ENCODE measurements around the gene SLC27A5. TPM values are rescaled to one million over a fixed set of nuclear protein-coding genes. Genes with fewer than 3 reads are reported as not detected.

SLC27A5 gene
- total and polyA plus RNA-seq, 9 of the 15 experiments (the other 6 are each of a cell fraction or from before 2014, with no cell fraction given), result 42.2 to 318 (median 64.7) TPM

DNA sequence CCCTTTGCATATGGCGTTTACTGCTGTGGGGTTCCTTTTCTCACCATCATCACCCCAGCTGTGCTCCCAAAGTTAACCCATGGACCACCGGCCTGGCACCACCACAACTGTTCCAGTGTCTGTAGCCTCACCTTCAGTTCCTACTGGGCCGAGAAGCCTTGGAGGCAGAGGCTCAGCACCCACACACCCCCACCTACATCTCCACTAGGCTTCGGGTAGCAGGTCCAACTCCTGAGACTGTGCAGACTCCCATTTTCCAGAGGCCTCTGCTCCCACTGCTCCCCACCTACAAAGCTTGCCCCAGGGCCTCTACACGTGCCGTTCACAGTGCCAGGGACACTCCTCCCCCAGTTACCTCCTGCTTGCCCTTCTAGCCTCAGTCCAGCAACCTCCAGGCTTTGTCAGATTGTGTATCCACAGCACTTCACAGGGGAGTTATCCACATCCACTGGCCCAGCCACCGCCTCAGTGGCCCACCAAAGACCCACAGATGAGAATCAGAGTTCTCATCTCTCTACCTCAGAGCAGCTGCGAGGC lies 14.1 kb downstream of the SLC27A5 start:
- FAIRE-seq, result no peak
- no TSS peak for BruUV-seq (replicated peaks)
- no peaks in the 10 kb centered on the region for H3K9me1 ChIP-seq (ENCODE audit: control insufficient read depth, insufficient read depth, low read length)
- intact Hi-C loops (cut with micrococcal nuclease), result no loop called here
- H2AFZ ChIP-seq (ENCODE audit: low read depth, low read length), result no peak overlapping the region
- ChIA-PET CTCF (ENCODE audit: low intra/inter-chr PET ratio) (no interaction called here), POLR2A (interaction anchor here (3.1 kb wide), 1 partner anchor 22 kb away, joined by 14 read pairs; the partner anchor contains the start of gene ZBTB45)
- H3K9me3 ChIP-seq (replicated peaks; ENCODE audit: control insufficient read depth, insufficient read depth, low read depth, low read length), result no peaks in the 10 kb centered on the region
- WGBS (ENCODE audit: insufficient coverage, low coverage, missing lambda C conversion rate), result 25% methylated on average over 8 of the region's 8 CpGs
- ATAC-seq, result no peak
- H4K20me1 ChIP-seq (replicated peaks; ENCODE audit: control insufficient read depth, insufficient read depth, low read length), result no peaks in the 10 kb centered on the region
- H3K27ac ChIP-seq (ENCODE audit: extremely low read depth, low read depth, low read length), result no peak overlapping the region; the same call in 1 of the 3 replicates
- 0 out of 2 replicates have a peak, but pooled peaks have one; percentile 51 for TF ChIP-seq ZC3H4 (CRISPR knock-in tag; IDR thresholded peaks at IDR 0.05; ENCODE audit: borderline replicate concordance)
- TF ChIP-seq DDX20 (tag; IDR thresholded peaks at IDR 0.05; ENCODE audit: low read depth), result no peak
- no peak for TF ChIP-seq ZBTB8A (IDR thresholded peaks at IDR 0.05; ENCODE audit: partially characterized antibody)
- TF ChIP-seq ZBTB7A (IDR thresholded peaks at IDR 0.05; ENCODE audit: borderline replicate concordance, control insufficient read depth, low read depth, low read length), result peak; percentile 29; the same call in 1 of the 2 replicates
- TF ChIP-seq ZNF696 (CRISPR knock-in tag; conservative IDR thresholded peaks at IDR 0.05), result no peak
- 0 out of 2 replicates have a peak, but pooled peaks have one; percentile 25 for TF ChIP-seq STAG1 (CRISPR knock-in tag; IDR thresholded peaks at IDR 0.05; ENCODE audit: borderline replicate concordance)
- TF ChIP-seq BHLHE40 (IDR thresholded peaks at IDR 0.05; ENCODE audit: low read length), result peak; percentile 12; the same call in 1 of the 2 replicates
- peak overlapping the region; percentile 80 to 99 for H3K9ac ChIP-seq (ENCODE audit: insufficient read depth in 1 of 2, low read depth in 2 of 2, low read length in 2 of 2)
- peaks cover 4% of the 10 kb centered on the region; the same call in 1 of the 3 replicates for H3K36me3 ChIP-seq (ENCODE audit: control insufficient read depth, insufficient read depth, low read length)
- H3K27me3 ChIP-seq (ENCODE audit: control insufficient read depth in 2 of 2, insufficient read depth in 2 of 2, low read length in 2 of 2), result no peaks in the 10 kb centered on the region
- H3K79me2 ChIP-seq (ENCODE audit: control insufficient read depth, insufficient read depth, low read length), result peaks cover 49% of the 10 kb centered on the region
- peak in 1 of 4 experiments; percentile 37 for DNase-seq (ENCODE audit: extremely low read depth in 1 of 4, low spot score in 3 of 4)
- H3K4me1 ChIP-seq (replicated peaks in 1 of 2; ENCODE audit: control insufficient read depth in 2 of 2, insufficient read depth in 2 of 2, low read length in 2 of 2), result peaks cover 22 to 32% of the 10 kb centered on the region in 2 experiments; a peak in 4 of 5 replicates
- H3K4me3 ChIP-seq, result peak overlapping the region; percentile 67
- H3K4me2 ChIP-seq (ENCODE audit: insufficient read depth, low read length), result peak overlapping the region; percentile 97
- in situ Hi-C loops (cut with MboI), result no loop called here

Measured in K562 (cell line).